HG02678 (cell line): ENCODE data around the gene SUPV3L1.

Experiments
- ATAC-seq: cut with Tn5 transposase; IDR thresholded peaks from one replicate; pipeline ENCODE4 v1.9.1; 2021; ENCODE audit warnings: mild to moderate bottlenecking, moderate library complexity; ENCODE audit not compliant: unreplicated experiment

The SUPV3L1 gene

GRCh38 chr10:69254877-69255276, 74.8 kb downstream of the SUPV3L1 start:
- ATAC-seq: no peak
